Gastrocnemius medialis (tissue), 4 donors: ENCODE results near the gene BIVM. TPM values are rescaled to one million over a fixed set of nuclear protein-coding genes. Genes with fewer than 3 reads are reported as not detected.

Experiments used
- ATAC-seq, 2 donors: fragments of 150-250 bp; one replicate each; pipeline ENCODE4 v1.9.1; 2016
- DNase-seq, 2 donors: peaks; one replicate each; pipeline ENCODE4 v3.0.0-alpha.2; 2019
- H3K27ac ChIP-seq, 4 donors: fragments of 200-600 bp; sonication (generic); 1 replicate in 1 of 4; 2 replicates in 3 of 4; pipeline ENCODE4 v1.5.1; 2016 to 2018; ENCODE audit warnings: mild to moderate bottlenecking in 2 of 4, moderate library complexity in 1 of 4
- H3K27me3 ChIP-seq, 3 donors: fragments of 200-600 bp; sonication (generic) in 2 of 3; 1 replicate in 1 of 3; 2 replicates in 2 of 3; pipeline versions ENCODE4 v1.5.1 to v1.6.0; 2016 to 2019; ENCODE audit warnings: mild to moderate bottlenecking in 1 of 3, moderate library complexity in 1 of 3
- H3K36me3 ChIP-seq, 2 donors: fragments of 200-600 bp; sonication (generic) in 1 of 2; one replicate each; pipeline ENCODE4 v1.5.1; 2017 to 2018
- H3K4me1 ChIP-seq, 2 donors: fragments of 200-600 bp; sonication (generic) in 1 of 2; one replicate each; pipeline ENCODE4 v1.5.1; 2016 to 2017; ENCODE audit warnings: mild to moderate bottlenecking in 2 of 2
- H3K4me3 ChIP-seq, 4 donors: fragments of 200-600 bp; sonication (generic) in 3 of 4; 1 replicate in 1 of 4; 2 replicates in 3 of 4; pipeline ENCODE4 v1.5.1; 2016 to 2019; ENCODE audit warnings: mild to moderate bottlenecking in 2 of 4
- H3K9me3 ChIP-seq, 3 donors: fragments of 200-600 bp; sonication (generic) in 2 of 3; 1 replicate in 1 of 3; 2 replicates in 2 of 3; pipeline ENCODE4 v1.5.1; 2016 to 2019
- POLR2A ChIP-seq, 2 donors: fragments of 450-650 bp; IDR thresholded peaks; one replicate each; pipeline ENCODE4 v1.6.1; 2017; ENCODE audit warnings: antibody characterized with exemption in 2 of 2, mild to moderate bottlenecking in 2 of 2, moderate library complexity in 2 of 2
- in situ Hi-C, 4 donors: fragments of 200-750 bp; cut with MboI; loops; one replicate each; pipeline versions ENCODE4 v1.15.0 to v1.8.0; 2017; ENCODE audit warnings: low sequenced_read_pairs in 4 of 4
- intact Hi-C: fragments of 100-400 bp; cut with DNase I; formaldehyde crosslinking; loops from one replicate; pipeline ENCODE4 v1.15.1; 2023; ENCODE audit warnings: low total_unique reads
- total RNA-seq, 4 donors: library from RNA; depleted of rRNA; stranded (reverse); fragments of >200 nt; gene quantifications; one replicate each; pipeline versions ENCODE4 v1.1.0 to v1.2.3, GENCODE V29; 2016
- TF ChIP-seq, protein P1 (sequence below), 5 experiments: fragments of 450-650 bp in 3 of 5; fragments of 200-600 bp in 2 of 5; sonication (generic) in 2 of 5; IDR thresholded peaks in 4 of 5; conservative IDR thresholded peaks in 1 of 5; 1 replicate in 4 of 5; 2 replicates in 1 of 5; pipeline ENCODE4 v1.5.1; 2016 to 2019; ENCODE audit warnings: antibody characterized with exemption in 5 of 5, mild to moderate bottlenecking in 3 of 5, moderate library complexity in 3 of 5

The BIVM gene
- total RNA-seq, 4 donors from 2014 or later, result 14.2 to 25.1 (median 21.1) TPM

DNA sequence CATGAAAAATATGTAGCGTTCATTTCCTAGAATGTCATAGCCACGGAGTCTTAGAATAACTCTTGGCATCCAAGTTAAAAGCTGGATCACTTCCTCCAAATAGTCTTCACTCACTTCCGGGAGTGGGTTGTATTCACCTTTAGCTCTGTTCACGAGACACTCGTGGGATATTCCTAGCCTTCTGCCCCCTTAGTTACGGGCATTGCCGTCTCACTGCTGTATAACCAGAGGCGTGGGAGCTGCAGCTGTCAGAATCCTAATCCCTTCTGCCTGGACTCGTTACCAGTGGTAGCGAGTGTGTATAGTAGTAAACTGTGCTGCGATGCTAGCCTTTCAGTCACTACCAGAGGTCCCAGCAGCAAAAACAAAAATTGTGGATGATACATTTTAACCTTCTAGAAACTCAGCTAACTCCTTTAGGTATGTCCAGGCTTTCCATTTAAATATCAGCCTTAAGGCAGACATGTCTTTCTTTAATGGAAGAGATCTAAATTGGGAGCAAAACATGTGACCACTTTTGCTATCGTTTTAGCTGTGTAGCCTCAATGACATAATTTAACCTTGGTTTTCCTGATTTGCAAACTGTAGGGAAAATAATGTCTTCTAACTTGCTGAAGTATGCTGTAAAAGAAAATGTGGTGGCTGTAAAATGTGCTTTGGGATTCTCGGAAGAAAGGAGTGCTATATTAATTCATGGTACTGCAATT, 81.0 kb downstream of the BIVM start:
- Histone ChIP-seq H3K4me3 (peak overlapping the region; percentile 12 to 32 (median 24)), H3K9me3 (no peaks in the 10 kb centered on the region), H3K4me1 (peaks cover 50% of the 10 kb centered on the region in 2 donors), H3K27me3 (no peaks in the 10 kb centered on the region), H3K36me3 (peaks cover 0 to 16% of the 10 kb centered on the region in 2 donors), H3K27ac (peak overlapping the region; percentile 56 to 73 (median 68))
- intact Hi-C loops, result no loop called here
- in situ Hi-C loops, result no loop called here
- peak in 1 of 2 donors; percentile 31 for DNase-seq
- TF ChIP-seq POLR2A (IDR thresholded peaks at IDR 0.05), result no peak
- TF ChIP-seq, protein P1, sequence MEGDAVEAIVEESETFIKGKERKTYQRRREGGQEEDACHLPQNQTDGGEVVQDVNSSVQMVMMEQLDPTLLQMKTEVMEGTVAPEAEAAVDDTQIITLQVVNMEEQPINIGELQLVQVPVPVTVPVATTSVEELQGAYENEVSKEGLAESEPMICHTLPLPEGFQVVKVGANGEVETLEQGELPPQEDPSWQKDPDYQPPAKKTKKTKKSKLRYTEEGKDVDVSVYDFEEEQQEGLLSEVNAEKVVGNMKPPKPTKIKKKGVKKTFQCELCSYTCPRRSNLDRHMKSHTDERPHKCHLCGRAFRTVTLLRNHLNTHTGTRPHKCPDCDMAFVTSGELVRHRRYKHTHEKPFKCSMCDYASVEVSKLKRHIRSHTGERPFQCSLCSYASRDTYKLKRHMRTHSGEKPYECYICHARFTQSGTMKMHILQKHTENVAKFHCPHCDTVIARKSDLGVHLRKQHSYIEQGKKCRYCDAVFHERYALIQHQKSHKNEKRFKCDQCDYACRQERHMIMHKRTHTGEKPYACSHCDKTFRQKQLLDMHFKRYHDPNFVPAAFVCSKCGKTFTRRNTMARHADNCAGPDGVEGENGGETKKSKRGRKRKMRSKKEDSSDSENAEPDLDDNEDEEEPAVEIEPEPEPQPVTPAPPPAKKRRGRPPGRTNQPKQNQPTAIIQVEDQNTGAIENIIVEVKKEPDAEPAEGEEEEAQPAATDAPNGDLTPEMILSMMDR (IDR thresholded peaks at IDR 0.05 in 4 of 5, conservative IDR thresholded peaks at IDR 0.05 in 1 of 5), result no peak
- ATAC-seq, result peak; percentile 53 to 63

DNA sequence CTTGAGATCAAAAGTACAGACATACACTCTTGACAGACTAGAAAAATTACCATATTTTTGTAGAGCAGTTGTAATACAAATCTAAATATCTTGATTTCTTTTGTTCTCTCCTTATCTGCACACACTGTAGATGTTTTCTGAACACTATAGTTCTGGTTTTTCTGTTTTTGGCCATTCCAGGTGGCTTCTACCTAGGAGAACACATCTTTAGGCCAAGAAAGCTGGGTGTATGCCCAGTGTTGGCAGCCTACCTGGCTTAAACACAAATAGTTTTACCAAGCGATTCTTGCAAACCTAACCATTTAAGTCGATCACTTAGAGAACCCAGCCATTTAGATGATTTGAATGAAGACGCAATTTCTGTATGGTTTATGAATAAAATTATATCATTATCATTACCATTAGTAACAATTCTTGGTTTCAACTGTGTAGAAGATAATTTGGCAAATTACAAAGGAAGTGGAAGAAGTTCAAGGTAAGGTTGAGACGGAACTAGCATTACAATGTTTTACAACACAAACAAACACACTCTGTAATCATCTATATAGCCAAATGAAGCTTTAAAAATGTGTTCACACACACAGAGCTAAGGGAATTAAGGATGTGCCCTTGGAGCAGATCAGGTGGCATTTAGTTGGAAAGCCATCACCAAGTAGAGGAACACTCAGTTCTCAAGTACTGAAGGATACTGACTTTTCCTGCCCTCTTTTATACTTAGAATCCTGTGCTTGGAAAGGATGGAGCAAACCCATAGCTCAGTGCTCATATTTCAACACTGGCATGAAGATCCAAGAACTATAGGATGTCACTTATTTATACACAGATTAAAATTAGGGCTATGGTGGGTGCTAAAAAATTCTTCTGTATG, 83.1 kb downstream of the BIVM start:
- in situ Hi-C loops (no loop called here), intact Hi-C loops (no loop called here)
- Histone ChIP-seq H3K27me3 (no peaks in the 10 kb centered on the region), H3K36me3 (no peaks in the 10 kb centered on the region), H3K4me3 (no peak overlapping the region), H3K27ac (peak overlapping the region in 3 of 4 donors; percentile 24 to 66 (median 63)), H3K9me3 (no peaks in the 10 kb centered on the region), H3K4me1 (peaks cover 44 to 47% of the 10 kb centered on the region in 2 donors)
- ATAC-seq (peak; percentile 65 to 81), DNase-seq (no peak)
- no peak for TF ChIP-seq POLR2A (IDR thresholded peaks at IDR 0.05)
- TF ChIP-seq, protein P1 (IDR thresholded peaks at IDR 0.05 in 4 of 5, conservative IDR thresholded peaks at IDR 0.05 in 1 of 5), result no peak

Other genes with a start within 250 kb of the BIVM start
- 10 to 100 TPM; 38.2 to 78.2 (median 68.1) TPM for gene TPP2, start 202.1 kb upstream of the BIVM start, total RNA-seq
- 1 to 10 TPM in 1 of 4 donors, not detected in 3; 2.2 TPM for gene METTL21C, start 104.1 kb upstream of the BIVM start, total RNA-seq
- gene TEX30, start 25.3 kb upstream of the BIVM start, total RNA-seq, result 10 to 100 TPM in 2 of 4 donors, 1 to 10 TPM in 2; 3.5 to 11.6 (median 10.2) TPM
- gene POGLUT2, start 143 bp upstream of the BIVM start, total RNA-seq, result under 1 TPM; 0.51 to 0.94 (median 0.80) TPM
- 10 to 100 TPM; 43.5 to 77.7 (median 46.8) TPM for gene ERCC5, start 46.9 kb downstream of the BIVM start, total RNA-seq